HepG2 (cell line): ENCODE results near the gene ZDHHC14. TPM values are rescaled to one million over a fixed set of nuclear protein-coding genes. Genes with fewer than 3 reads are reported as not detected.
A peak's percentile ranks its signal among the peaks of the same experiment; 100 is the strongest.

Source experiments
- ARNT ChIP-seq: fragments of 450-650 bp; IDR thresholded peaks from 2 replicates; pipeline ENCODE4 v1.6.1; 2017
- ASH2L ChIP-seq: fragments of 300-600, 200-600 bp; sonication (generic); IDR thresholded peaks from 2 replicates; pipeline ENCODE4 v1.7.0; 2017; ENCODE audit warnings: low read depth, mild to moderate bottlenecking, moderate library complexity, mixed read lengths, low read length; ENCODE audit not compliant: insufficient read length
- ATF4 ChIP-seq, 2 experiments: fragments of 450-650 bp in 1 of 2; sonication (generic) in 1 of 2; formaldehyde crosslinking; IDR thresholded peaks; 2 replicates each; pipeline versions ENCODE4 v1.5.0 to v1.8.0; 2020 to 2022; ENCODE audit warnings: mild to moderate bottlenecking in 1 of 2, missing genetic modification reagents in 1 of 2
- ATF7 ChIP-seq, 2 experiments: fragments of 450-650 bp in 1 of 2; sonication (generic) in 1 of 2; formaldehyde crosslinking in 1 of 2; IDR thresholded peaks; 2 replicates each; pipeline versions ENCODE4 v1.4.0 to v1.6.1; 2016 to 2020; ENCODE audit warnings: antibody characterized with exemption in 1 of 2, mild to moderate bottlenecking in 1 of 2, missing genetic modification reagents in 1 of 2
- BORCS8-MEF2B ChIP-seq: sonication (generic); formaldehyde crosslinking; IDR thresholded peaks from 2 replicates; pipeline ENCODE4 v1.8.0; 2022; ENCODE audit warnings: mild to moderate bottlenecking, missing genetic modification reagents
- CEBPB ChIP-seq: IDR thresholded peaks from 2 replicates; pipeline ENCODE4 v1.6.1; 2011; ENCODE audit warnings: low read depth, low read length, improper control_type of control experiment, borderline replicate concordance
- CREM ChIP-seq, 2 experiments: sonication (generic) in 1 of 2; formaldehyde crosslinking in 1 of 2; IDR thresholded peaks; 2 replicates each; pipeline versions ENCODE4 v1.4.0 to v1.6.1; 2016 to 2020; ENCODE audit warnings: antibody characterized with exemption in 1 of 2, mild to moderate bottlenecking in 1 of 2, missing genetic modification reagents in 1 of 2
- ERF ChIP-seq: IDR thresholded peaks from 2 replicates; pipeline ENCODE4 v1.6.1; 2018; ENCODE audit warnings: missing biosample characterization, missing genetic modification reagents
- HNRNPL ChIP-seq: fragments of 200-400 bp; formaldehyde crosslinking; IDR thresholded peaks from 2 replicates; pipeline ENCODE4 v1.6.1; 2017; ENCODE audit warnings: mild to moderate bottlenecking, low read depth, low read length
- MYPOP ChIP-seq: sonication (generic); formaldehyde crosslinking; IDR thresholded peaks from 2 replicates; pipeline ENCODE4 v1.8.1; 2023; ENCODE audit warnings: mild to moderate bottlenecking, moderate library complexity, missing genetic modification reagents
- NFKBIZ ChIP-seq: IDR thresholded peaks from 2 replicates; pipeline ENCODE4 v1.6.1; 2018; ENCODE audit warnings: missing genetic modification reagents, missing compliant biosample characterization
- NONO ChIP-seq, 2 experiments: fragments of 450-650 bp in 1 of 2; sonication (generic) in 1 of 2; formaldehyde crosslinking in 1 of 2; IDR thresholded peaks in 1 of 2; conservative IDR thresholded peaks in 1 of 2; 2 replicates each; pipeline versions ENCODE4 v1.6.1 to v1.8.0; 2017 to 2022; ENCODE audit warnings: mild to moderate bottlenecking in 1 of 2, missing genetic modification reagents in 1 of 2, moderate library complexity in 1 of 2
- POLR2A ChIP-seq, 2 experiments: IDR thresholded peaks; 2 replicates each; pipeline ENCODE4 v1.6.1; 2011; ENCODE audit warnings: low read depth in 2 of 2, low read length in 2 of 2, mild to moderate bottlenecking in 1 of 2, moderate library complexity in 1 of 2; ENCODE audit not compliant: insufficient read depth in 1 of 2
- TBX2 ChIP-seq: sonication (generic); formaldehyde crosslinking; IDR thresholded peaks from 2 replicates; pipeline ENCODE4 v1.5.0; 2020; ENCODE audit warnings: missing genetic modification reagents, mild to moderate bottlenecking, borderline replicate concordance
- THAP11 ChIP-seq: IDR thresholded peaks from 2 replicates; pipeline ENCODE4 v1.6.1; 2016; ENCODE audit warnings: missing biosample characterization, missing genetic modification reagents
- YEATS4 ChIP-seq: sonication (generic); formaldehyde crosslinking; IDR thresholded peaks from 2 replicates; pipeline ENCODE4 v1.4.0; 2020; ENCODE audit warnings: missing genetic modification reagents, borderline replicate concordance
- ZNF121 ChIP-seq: sonication (generic); formaldehyde crosslinking; IDR thresholded peaks from 2 replicates; pipeline ENCODE4 v1.5.0; 2020; ENCODE audit warnings: mild to moderate bottlenecking, missing genetic modification reagents
- ZNF281 ChIP-seq: sonication (generic); formaldehyde crosslinking; IDR thresholded peaks from 2 replicates; pipeline ENCODE4 v1.4.0; 2020; ENCODE audit warnings: missing genetic modification reagents, borderline replicate concordance
- ZNF558 ChIP-seq: sonication (generic); formaldehyde crosslinking; IDR thresholded peaks from 2 replicates; pipeline ENCODE4 v1.9.0; 2022; ENCODE audit warnings: mild to moderate bottlenecking, missing genetic modification reagents, borderline replicate concordance
- ZNF781 ChIP-seq: sonication (generic); formaldehyde crosslinking; IDR thresholded peaks from 2 replicates; pipeline ENCODE4 v1.5.1; 2020; ENCODE audit warnings: borderline replicate concordance, mild to moderate bottlenecking, missing genetic modification reagents; ENCODE audit errors: not compliant biosample characterization
- ZNF790 ChIP-seq: sonication (generic); formaldehyde crosslinking; IDR thresholded peaks from 2 replicates; pipeline ENCODE4 v1.8.0; 2022; ENCODE audit warnings: missing genetic modification reagents, mild to moderate bottlenecking, borderline replicate concordance
- ZNF891 ChIP-seq: sonication (generic); formaldehyde crosslinking; IDR thresholded peaks from 2 replicates; pipeline ENCODE4 v1.5.0; 2020; ENCODE audit warnings: mild to moderate bottlenecking, missing genetic modification reagents
- ZSCAN12 ChIP-seq: sonication (generic); formaldehyde crosslinking; IDR thresholded peaks from 2 replicates; pipeline ENCODE4 v1.9.0; 2021; ENCODE audit warnings: mild to moderate bottlenecking, missing genetic modification reagents
- ZUFSP ChIP-seq: sonication (generic); formaldehyde crosslinking; IDR thresholded peaks from 2 replicates; pipeline ENCODE4 v1.9.0; 2021; ENCODE audit warnings: missing genetic modification reagents, mild to moderate bottlenecking, borderline replicate concordance
- polyA plus RNA-seq, 8 experiments: library from polyadenylated mRNA; depleted of rRNA in 3 of 8; stranded (reverse) in 7 of 8; unstranded in 1 of 8; fragments of >200 nt; fragmentation: Illumina TruSeq in 4 of 8; extraction: Trizol in 4 of 8; gene quantifications; 2 replicates each; pipeline versions ENCODE4 v1.2.1 to v1.2.3, GENCODE V29; 2011 to 2016; ENCODE audit warnings: low read depth in 4 of 8, missing spikeins in 1 of 8, mixed read lengths in 1 of 8; ENCODE audit not compliant: insufficient read depth in 1 of 8
- total RNA-seq, 5 experiments: library from RNA; depleted of rRNA; stranded (reverse); fragments of >200 nt; fragmentation: Illumina TruSeq; extraction: Trizol; gene quantifications; 2 replicates each; pipeline ENCODE4 v1.2.3, GENCODE V29; 2016; ENCODE audit warnings: low read depth in 1 of 5

Gene ZDHHC14
- total and polyA plus RNA-seq, 2 of the 13 experiments (the other 11 are each of a cell fraction or from before 2014, with no cell fraction given), result 3.7 to 9.5 TPM

- TF ChIP-seq ZNF281 (CRISPR knock-in tag) (no peak), CREM (IDR thresholded peaks at IDR 0.05) (no peak), CREM (CRISPR knock-in tag; IDR thresholded peaks at IDR 0.05) (no peak), TBX2 (peak; percentile 50; the same call in 1 of the 2 replicates), NONO (IDR thresholded peaks at IDR 0.05) (no peak), NONO (CRISPR knock-in tag; conservative IDR thresholded peaks at IDR 0.05) (no peak), ARNT (no peak), ZSCAN12 (no peak), ZNF558 (CRISPR knock-in tag) (no peak), NFKBIZ (CRISPR knock-in tag) (no peak), CEBPB (peak; percentile 80), ZNF781 (CRISPR knock-in tag) (peak; percentile 55), ZNF790 (CRISPR knock-in tag) (no peak), ATF4 (CRISPR knock-in tag; IDR thresholded peaks at IDR 0.05) (no peak; a peak in 1 of 4 replicates), POLR2A (IDR thresholded peaks at IDR 0.05; ENCODE audit: insufficient read depth in 1 of 2, low read depth in 2 of 2, low read length in 2 of 2) (no peak), YEATS4 (CRISPR knock-in tag) (peak; percentile 11; the same call in 1 of the 2 replicates), ASH2L (no peak), BORCS8-MEF2B (CRISPR knock-in tag) (no peak), ZNF121 (CRISPR knock-in tag) (0 out of 2 replicates have a peak, but pooled peaks have one; percentile 22), HNRNPL (no peak), ZNF891 (no peak), ERF (CRISPR knock-in tag) (peak; percentile 34; the same call in 1 of the 2 replicates), THAP11 (no peak), MYPOP (CRISPR knock-in tag) (no peak), ZUFSP (CRISPR knock-in tag) (no peak), ATF7 (IDR thresholded peaks at IDR 0.05) (no peak), ATF7 (CRISPR knock-in tag; IDR thresholded peaks at IDR 0.05) (no peak)
Measured at GRCh38 chr6:157424491-157425020, 43.6 kb downstream of the ZDHHC14 start (continued).
